Measurements from ENCODE around the gene CCDC170.

Gene CCDC170

DNA sequence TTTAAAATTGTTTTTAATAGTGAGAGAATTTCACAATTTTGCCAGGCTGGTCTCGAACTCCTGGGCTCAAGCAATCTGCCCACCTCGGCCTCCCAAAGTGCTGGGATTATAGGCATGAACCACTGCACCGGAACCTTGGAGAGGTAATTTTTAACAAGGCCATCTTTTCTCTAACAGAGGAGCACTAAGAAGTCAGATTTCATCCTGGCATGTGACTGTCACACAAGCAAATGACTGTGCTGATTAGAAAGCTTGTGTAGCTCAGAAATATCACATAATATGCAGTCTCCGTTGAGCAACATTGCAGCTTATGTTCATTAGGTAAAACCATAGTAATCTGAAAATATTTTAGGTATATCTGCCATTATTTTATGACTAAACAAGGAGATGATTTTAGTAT is 156.0 kb downstream of the CCDC170 start:
- H3K36me3 ChIP-seq (ENCODE audit: insufficient read depth, low read length): no peaks in the 10 kb centered on the region
- no peak overlapping the region for H3K9ac ChIP-seq (ENCODE audit: low read depth, low read length)
- H3K4me1 ChIP-seq (ENCODE audit: insufficient read depth, low read length): peaks cover 6% of the 10 kb centered on the region; the same call in 1 of the 2 replicates
- no peaks in the 10 kb centered on the region; the same call in 1 of the 2 replicates for H3K9me3 ChIP-seq (ENCODE audit: control insufficient read depth, insufficient read depth, low read length)

GRCh38 chr6:151651639-151652038 is 157.8 kb downstream of the CCDC170 start:
- Histone ChIP-seq H3K4me1 (ENCODE audit: insufficient read depth, low read length) (peaks cover 6% of the 10 kb centered on the region; the same call in 1 of the 2 replicates), H3K9ac (ENCODE audit: low read depth, low read length) (no peak overlapping the region), H3K36me3 (ENCODE audit: insufficient read depth, low read length) (no peaks in the 10 kb centered on the region)

DNA sequence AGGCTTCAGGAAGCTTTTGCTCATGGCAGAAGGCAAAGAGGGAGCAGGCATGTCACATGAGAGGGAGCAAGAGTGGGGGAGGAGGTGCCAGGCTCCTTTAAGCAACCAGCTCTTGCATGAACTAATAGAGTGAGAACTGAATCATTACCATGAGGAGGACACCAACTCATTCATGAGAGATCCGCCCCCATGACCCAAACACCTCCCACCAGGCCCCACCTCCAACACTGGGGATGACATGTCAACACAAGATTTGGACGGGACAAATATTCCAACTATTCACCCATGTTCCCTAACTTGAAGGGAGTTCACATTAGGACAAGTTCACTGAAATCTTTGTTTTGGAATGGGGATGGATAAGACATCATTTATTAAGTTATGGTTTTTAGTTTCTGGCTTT is 158.5 kb downstream of the CCDC170 start:
- no peak overlapping the region for H3K9ac ChIP-seq (ENCODE audit: low read depth, low read length)
- no peaks in the 10 kb centered on the region; the same call in 1 of the 2 replicates for H3K9me3 ChIP-seq (ENCODE audit: control insufficient read depth, insufficient read depth, low read length)
- H3K4me1 ChIP-seq (ENCODE audit: insufficient read depth, low read length): peaks cover 6% of the 10 kb centered on the region; the same call in 1 of the 2 replicates
- no peaks in the 10 kb centered on the region for H3K36me3 ChIP-seq (ENCODE audit: insufficient read depth, low read length)

More at GRCh38 chr6:151651639-151652038, 157.8 kb downstream of the CCDC170 start:
- H3K9me3 ChIP-seq (ENCODE audit: control insufficient read depth, insufficient read depth, low read length): no peaks in the 10 kb centered on the region; the same call in 1 of the 2 replicates

DNA sequence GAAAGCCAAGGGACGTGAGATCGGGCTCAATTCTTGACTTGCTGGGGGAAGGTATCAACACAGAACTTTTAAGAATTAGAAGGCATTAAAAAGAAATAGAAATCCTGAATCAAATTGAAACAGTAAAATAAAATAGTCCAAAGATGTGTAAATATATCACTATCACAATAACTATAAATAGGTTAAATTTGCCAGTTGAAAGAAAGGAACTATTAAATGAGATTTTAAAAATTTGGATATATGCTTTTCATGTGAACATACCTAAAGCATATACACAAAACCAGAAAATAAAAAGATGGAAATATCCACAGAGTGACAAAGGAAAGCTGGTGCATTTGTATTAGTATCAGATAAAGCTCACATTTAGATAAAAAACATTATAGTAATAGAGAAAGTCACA is 161.3 kb downstream of the CCDC170 start:
- no peak overlapping the region for H3K9ac ChIP-seq (ENCODE audit: low read depth, low read length)
- no peaks in the 10 kb centered on the region for H3K36me3 ChIP-seq (ENCODE audit: insufficient read depth, low read length)
- H3K9me3 ChIP-seq (ENCODE audit: control insufficient read depth, insufficient read depth, low read length): no peaks in the 10 kb centered on the region; the same call in 1 of the 2 replicates
- H3K4me1 ChIP-seq (ENCODE audit: insufficient read depth, low read length): peaks cover 4% of the 10 kb centered on the region; the same call in 1 of the 2 replicates

DNA sequence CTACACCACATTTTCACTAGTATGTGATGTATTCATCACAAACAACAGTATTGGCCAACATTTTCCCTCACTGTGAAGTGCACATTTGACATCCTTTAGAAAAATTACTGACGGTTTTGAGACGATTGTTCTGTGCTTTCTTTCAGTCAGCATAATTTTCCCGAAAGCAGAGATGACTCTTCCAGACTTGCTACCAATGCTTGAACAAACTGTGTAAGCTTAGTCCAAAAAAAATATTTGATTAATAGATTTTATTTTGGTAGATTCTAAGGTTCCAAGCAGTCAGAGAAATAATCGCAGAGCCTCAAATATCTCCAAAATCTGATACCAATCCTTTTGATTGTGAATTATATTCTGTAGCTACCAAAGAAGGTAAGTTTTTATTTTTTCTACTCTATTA is 162.6 kb downstream of the CCDC170 start:
- peaks cover 4% of the 10 kb centered on the region; the same call in 1 of the 2 replicates for H3K4me1 ChIP-seq (ENCODE audit: insufficient read depth, low read length)
- H3K9ac ChIP-seq (ENCODE audit: low read depth, low read length): no peak overlapping the region
- no peaks in the 10 kb centered on the region; the same call in 1 of the 2 replicates for H3K9me3 ChIP-seq (ENCODE audit: control insufficient read depth, insufficient read depth, low read length)
- no peaks in the 10 kb centered on the region for H3K36me3 ChIP-seq (ENCODE audit: insufficient read depth, low read length)

- Histone ChIP-seq H3K4me1 (ENCODE audit: insufficient read depth, low read length) (peaks cover 4% of the 10 kb centered on the region; the same call in 1 of the 2 replicates), H3K9me3 (ENCODE audit: control insufficient read depth, insufficient read depth, low read length) (no peaks in the 10 kb centered on the region; the same call in 1 of the 2 replicates), H3K36me3 (ENCODE audit: insufficient read depth, low read length) (no peaks in the 10 kb centered on the region), H3K9ac (ENCODE audit: low read depth, low read length) (no peak overlapping the region)
These were observed 164.3 kb downstream of the CCDC170 start for GRCh38 chr6:151658091-151658490.

- peaks cover 4% of the 10 kb centered on the region; the same call in 1 of the 2 replicates for H3K4me1 ChIP-seq (ENCODE audit: insufficient read depth, low read length)
These were observed 165.4 kb downstream of the CCDC170 start for GRCh38 chr6:151659212-151659611.

DNA sequence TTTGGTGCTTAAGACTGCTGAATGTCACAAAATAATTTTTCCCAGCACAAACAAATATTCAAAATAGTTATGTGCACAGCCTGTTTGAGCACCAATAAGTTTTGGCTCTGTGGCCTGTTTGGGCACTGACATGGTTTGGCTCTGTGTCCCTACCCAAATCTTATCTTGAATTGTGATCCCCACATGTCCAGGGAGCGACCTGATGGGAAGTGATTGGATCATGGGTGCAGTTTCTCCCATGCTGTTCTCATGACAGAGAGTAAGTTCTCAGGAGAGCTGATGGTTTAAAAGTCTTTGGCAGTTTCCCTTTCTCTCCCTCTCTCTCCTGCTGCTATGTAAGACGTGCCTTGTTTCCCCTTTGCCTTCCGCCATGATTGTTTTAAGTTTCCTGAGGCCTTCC is 167.7 kb downstream of the CCDC170 start:
- Histone ChIP-seq H3K9me3 (ENCODE audit: control insufficient read depth, insufficient read depth, low read length) (no peaks in the 10 kb centered on the region; the same call in 1 of the 2 replicates), H3K36me3 (ENCODE audit: insufficient read depth, low read length) (no peaks in the 10 kb centered on the region), H3K4me1 (ENCODE audit: insufficient read depth, low read length) (peaks cover 4% of the 10 kb centered on the region; the same call in 1 of the 2 replicates), H3K9ac (ENCODE audit: low read depth, low read length) (no peak overlapping the region)

More at GRCh38 chr6:151659212-151659611, 165.4 kb downstream of the CCDC170 start:
- H3K9me3 ChIP-seq (ENCODE audit: control insufficient read depth, insufficient read depth, low read length): no peaks in the 10 kb centered on the region; the same call in 1 of the 2 replicates
- H3K9ac ChIP-seq (ENCODE audit: low read depth, low read length): no peak overlapping the region
- no peaks in the 10 kb centered on the region for H3K36me3 ChIP-seq (ENCODE audit: insufficient read depth, low read length)

DNA sequence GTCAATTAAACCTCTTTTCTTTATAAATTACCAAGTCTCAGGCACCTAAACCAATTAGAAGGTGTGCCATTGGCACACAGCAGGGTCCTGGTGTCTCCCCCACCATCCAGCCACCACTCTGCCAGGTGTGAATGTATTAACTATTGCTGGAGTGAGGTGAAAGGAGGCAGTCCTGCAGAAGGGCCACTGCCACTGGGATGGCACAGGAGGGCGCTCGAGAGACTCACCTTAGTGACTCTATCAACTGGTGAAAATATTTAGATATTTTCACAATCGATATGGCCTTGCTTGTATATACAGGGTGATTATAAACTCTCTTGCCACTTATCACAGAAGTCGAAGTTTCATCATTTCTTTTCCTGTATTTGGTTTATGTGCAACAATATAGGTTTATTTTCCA is 168.1 kb downstream of the CCDC170 start:
- no peaks in the 10 kb centered on the region for H3K36me3 ChIP-seq (ENCODE audit: insufficient read depth, low read length)
- no peak overlapping the region for H3K9ac ChIP-seq (ENCODE audit: low read depth, low read length)
- peaks cover 4% of the 10 kb centered on the region; the same call in 1 of the 2 replicates for H3K4me1 ChIP-seq (ENCODE audit: insufficient read depth, low read length)
- no peaks in the 10 kb centered on the region for H3K9me3 ChIP-seq (ENCODE audit: control insufficient read depth, insufficient read depth, low read length)

DNA sequence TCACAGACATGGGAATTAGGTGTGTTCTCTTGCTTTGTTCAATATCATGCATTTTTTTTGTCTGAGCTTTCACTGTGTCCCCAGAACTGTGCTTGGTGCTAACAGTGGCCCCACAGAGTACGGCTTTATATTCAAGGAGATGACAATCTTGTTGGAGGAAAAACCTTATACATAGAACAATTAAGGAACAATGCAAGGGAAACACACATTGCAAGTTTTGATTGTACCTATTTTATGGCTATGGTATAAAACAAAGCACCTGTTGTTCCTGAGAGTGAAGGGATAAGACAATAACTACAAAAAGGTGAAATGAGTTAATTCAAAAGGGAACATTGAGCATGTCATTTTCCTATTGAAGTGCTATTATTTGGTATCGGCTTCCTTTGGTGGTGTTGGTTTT is 169.7 kb downstream of the CCDC170 start:
- H3K4me1 ChIP-seq (ENCODE audit: insufficient read depth, low read length): peaks cover 4% of the 10 kb centered on the region; the same call in 1 of the 2 replicates
- no peak overlapping the region for H3K9ac ChIP-seq (ENCODE audit: low read depth, low read length)
- H3K9me3 ChIP-seq (ENCODE audit: control insufficient read depth, insufficient read depth, low read length): no peaks in the 10 kb centered on the region
- H3K36me3 ChIP-seq (ENCODE audit: insufficient read depth, low read length): no peaks in the 10 kb centered on the region

GRCh38 chr6:151664390-151664789 is 170.6 kb downstream of the CCDC170 start:
- H3K9ac ChIP-seq (ENCODE audit: low read depth, low read length): no peak overlapping the region
- H3K9me3 ChIP-seq (ENCODE audit: control insufficient read depth, insufficient read depth, low read length): no peaks in the 10 kb centered on the region
- H3K4me1 ChIP-seq (ENCODE audit: insufficient read depth, low read length): peaks cover 2% of the 10 kb centered on the region; the same call in 1 of the 2 replicates
- no peaks in the 10 kb centered on the region for H3K36me3 ChIP-seq (ENCODE audit: insufficient read depth, low read length)

DNA sequence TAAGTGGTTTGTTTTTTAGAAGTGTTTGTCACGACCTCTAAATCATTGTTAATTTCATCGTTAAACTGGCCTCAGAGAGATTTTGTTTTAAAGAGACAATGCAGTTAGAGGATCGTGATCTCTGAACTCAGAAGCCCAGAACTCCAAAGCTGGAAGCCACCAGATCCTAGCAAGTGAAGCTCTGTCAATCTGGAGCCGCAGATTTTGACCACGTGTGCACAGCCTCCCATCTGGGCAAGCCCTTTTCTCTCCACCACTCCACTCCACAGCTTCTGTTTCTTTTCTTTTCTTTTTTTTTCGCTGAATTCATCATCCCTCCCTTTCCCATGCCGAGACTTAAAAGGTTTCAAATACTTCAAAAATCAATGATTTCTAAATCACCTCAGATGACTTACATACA is 171.5 kb downstream of the CCDC170 start:
- Histone ChIP-seq H3K36me3 (ENCODE audit: insufficient read depth, low read length) (no peaks in the 10 kb centered on the region), H3K9ac (ENCODE audit: low read depth, low read length) (no peak overlapping the region), H3K9me3 (ENCODE audit: control insufficient read depth, insufficient read depth, low read length) (no peaks in the 10 kb centered on the region), H3K4me1 (ENCODE audit: insufficient read depth, low read length) (no peaks in the 10 kb centered on the region)

- no peaks in the 10 kb centered on the region for H3K36me3 ChIP-seq (ENCODE audit: insufficient read depth, low read length)
- H3K4me1 ChIP-seq (ENCODE audit: insufficient read depth, low read length): no peaks in the 10 kb centered on the region
- H3K9me3 ChIP-seq (ENCODE audit: control insufficient read depth, insufficient read depth, low read length): no peaks in the 10 kb centered on the region; the same call in 1 of the 2 replicates
- no peak overlapping the region for H3K9ac ChIP-seq (ENCODE audit: low read depth, low read length)
These were observed 172.7 kb downstream of the CCDC170 start for GRCh38 chr6:151666526-151666925.

- Histone ChIP-seq H3K9ac (ENCODE audit: low read depth, low read length) (no peak overlapping the region), H3K36me3 (ENCODE audit: insufficient read depth, low read length) (no peaks in the 10 kb centered on the region), H3K9me3 (ENCODE audit: control insufficient read depth, insufficient read depth, low read length) (no peaks in the 10 kb centered on the region; the same call in 1 of the 2 replicates), H3K4me1 (ENCODE audit: insufficient read depth, low read length) (no peaks in the 10 kb centered on the region)
These were observed 175.4 kb downstream of the CCDC170 start for GRCh38 chr6:151669208-151669560.

- H3K9ac ChIP-seq (ENCODE audit: low read depth, low read length): no peak overlapping the region
- H3K9me3 ChIP-seq (ENCODE audit: control insufficient read depth, insufficient read depth, low read length): no peaks in the 10 kb centered on the region; the same call in 1 of the 2 replicates
- no peaks in the 10 kb centered on the region for H3K4me1 ChIP-seq (ENCODE audit: insufficient read depth, low read length)
These were observed 176.3 kb downstream of the CCDC170 start for GRCh38 chr6:151670116-151670515.

More at GRCh38 chr6:151670116-151670515, 176.3 kb downstream of the CCDC170 start:
- H3K36me3 ChIP-seq (ENCODE audit: insufficient read depth, low read length): no peaks in the 10 kb centered on the region
